MG63 (cell line): ENCODE measurements around the gene CDH19. TPM values are rescaled to one million over a fixed set of nuclear protein-coding genes. Genes with fewer than 3 reads are reported as not detected.

Source experiments
- DNase-seq: peaks from one replicate; pipeline ENCODE4 v3.0.0-alpha.2; 2020
- H3K27me3 ChIP-seq: fragments of 250-450 bp; sonication (Bioruptor Pico); 2 replicates; pipeline ENCODE4 v1.5.1; 2020; ENCODE audit warnings: mild to moderate bottlenecking, moderate library complexity
- H3K36me3 ChIP-seq: fragments of 250-450 bp; sonication (Bioruptor Pico); 2 replicates; pipeline ENCODE4 v1.5.1; 2020; ENCODE audit warnings: mild to moderate bottlenecking, moderate library complexity
- H3K4me3 ChIP-seq: fragments of 250-450 bp; sonication (Bioruptor Pico); 2 replicates; pipeline ENCODE4 v1.5.1; 2020; ENCODE audit warnings: mild to moderate bottlenecking, moderate library complexity
- H3K9me3 ChIP-seq: fragments of 250-450 bp; sonication (Bioruptor Pico); 2 replicates; pipeline ENCODE4 v1.5.1; 2020; ENCODE audit warnings: mild to moderate bottlenecking, moderate library complexity
- total RNA-seq: library from RNA; depleted of rRNA; stranded (reverse); fragments of >200 nt; shearing (Covaris generic); gene quantifications from 2 replicates; pipeline ENCODE4 v1.2.3, GENCODE V29; 2014; ENCODE audit warnings: low replicate concordance; rRNA removed

Gene CDH19, protein sequence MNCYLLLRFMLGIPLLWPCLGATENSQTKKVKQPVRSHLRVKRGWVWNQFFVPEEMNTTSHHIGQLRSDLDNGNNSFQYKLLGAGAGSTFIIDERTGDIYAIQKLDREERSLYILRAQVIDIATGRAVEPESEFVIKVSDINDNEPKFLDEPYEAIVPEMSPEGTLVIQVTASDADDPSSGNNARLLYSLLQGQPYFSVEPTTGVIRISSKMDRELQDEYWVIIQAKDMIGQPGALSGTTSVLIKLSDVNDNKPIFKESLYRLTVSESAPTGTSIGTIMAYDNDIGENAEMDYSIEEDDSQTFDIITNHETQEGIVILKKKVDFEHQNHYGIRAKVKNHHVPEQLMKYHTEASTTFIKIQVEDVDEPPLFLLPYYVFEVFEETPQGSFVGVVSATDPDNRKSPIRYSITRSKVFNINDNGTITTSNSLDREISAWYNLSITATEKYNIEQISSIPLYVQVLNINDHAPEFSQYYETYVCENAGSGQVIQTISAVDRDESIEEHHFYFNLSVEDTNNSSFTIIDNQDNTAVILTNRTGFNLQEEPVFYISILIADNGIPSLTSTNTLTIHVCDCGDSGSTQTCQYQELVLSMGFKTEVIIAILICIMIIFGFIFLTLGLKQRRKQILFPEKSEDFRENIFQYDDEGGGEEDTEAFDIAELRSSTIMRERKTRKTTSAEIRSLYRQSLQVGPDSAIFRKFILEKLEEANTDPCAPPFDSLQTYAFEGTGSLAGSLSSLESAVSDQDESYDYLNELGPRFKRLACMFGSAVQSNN
- not detected in 2 replicates for total RNA-seq

GRCh38 chr18:66603941-66604627, at the start of gene CDH19:
Gene CDH19, minus strand, starts transcription at chr18:66604090. Its CDS starts 31,886 bp downstream, at chr18:66572204.
- no peaks in the 10 kb centered on the region for H3K36me3 ChIP-seq
- H3K9me3 ChIP-seq = no peaks in the 10 kb centered on the region
- H3K27me3 ChIP-seq = no peaks in the 10 kb centered on the region
- no peak for DNase-seq
- H3K4me3 ChIP-seq = no peak within 1 kb of the TSS

DNA sequence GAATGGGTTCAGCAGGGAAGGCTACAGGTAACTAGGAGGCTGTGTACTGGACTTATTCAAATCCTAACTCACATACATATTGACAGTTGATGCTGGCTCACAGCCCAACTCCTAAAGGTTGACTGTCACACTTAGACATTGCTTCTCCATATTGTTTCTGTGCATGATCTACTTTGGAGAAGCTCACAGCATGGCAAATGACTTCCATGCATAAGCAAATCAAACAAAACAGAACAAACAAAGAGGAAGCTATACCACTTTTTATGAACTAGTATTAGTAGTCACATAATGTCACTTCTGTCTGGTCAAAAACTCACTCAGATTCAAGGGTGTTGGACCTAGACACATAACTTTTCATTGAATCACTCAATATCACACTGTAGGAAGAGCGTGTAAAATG, 43.8 kb upstream of the CDH19 start:
- no peaks in the 10 kb centered on the region for H3K36me3 ChIP-seq
- H3K27me3 ChIP-seq = no peaks in the 10 kb centered on the region
- no peaks in the 10 kb centered on the region for H3K9me3 ChIP-seq
- no peak for DNase-seq
- no peak overlapping the region for H3K4me3 ChIP-seq

DNA sequence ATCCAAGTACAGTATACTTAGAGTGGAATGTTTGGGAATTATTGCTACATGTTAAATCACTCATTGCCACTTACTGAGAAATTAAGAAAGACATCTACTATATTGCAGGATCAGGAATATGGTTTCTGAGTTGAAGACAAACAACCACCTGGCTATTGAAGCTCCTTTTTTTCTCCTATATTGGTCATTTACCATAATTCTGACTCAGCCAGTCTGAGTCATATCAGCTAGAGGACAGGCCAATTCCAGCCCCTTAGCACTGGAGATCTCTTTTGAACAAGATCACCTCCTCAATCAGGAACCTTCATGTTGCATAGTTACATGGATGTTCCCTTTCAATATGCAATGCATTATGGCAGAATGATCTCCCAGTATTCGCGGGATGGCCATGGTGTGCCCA, 42.7 kb upstream of the CDH19 start:
- H3K36me3 ChIP-seq = no peaks in the 10 kb centered on the region
- H3K27me3 ChIP-seq = no peaks in the 10 kb centered on the region
- H3K9me3 ChIP-seq = no peaks in the 10 kb centered on the region
- DNase-seq = no peak
- H3K4me3 ChIP-seq = no peak overlapping the region

GRCh38 chr18:66645983-66646382, 42.1 kb upstream of the CDH19 start:
- no peak for DNase-seq
- H3K36me3 ChIP-seq = no peaks in the 10 kb centered on the region
- H3K4me3 ChIP-seq = no peak overlapping the region
- no peaks in the 10 kb centered on the region for H3K9me3 ChIP-seq
- H3K27me3 ChIP-seq = no peaks in the 10 kb centered on the region

- Histone ChIP-seq H3K27me3 (no peaks in the 10 kb centered on the region), H3K4me3 (no peak overlapping the region), H3K36me3 (no peaks in the 10 kb centered on the region), H3K9me3 (no peaks in the 10 kb centered on the region)
- no peak for DNase-seq
These were observed 37.2 kb upstream of the CDH19 start for GRCh38 chr18:66641056-66641455.

DNA sequence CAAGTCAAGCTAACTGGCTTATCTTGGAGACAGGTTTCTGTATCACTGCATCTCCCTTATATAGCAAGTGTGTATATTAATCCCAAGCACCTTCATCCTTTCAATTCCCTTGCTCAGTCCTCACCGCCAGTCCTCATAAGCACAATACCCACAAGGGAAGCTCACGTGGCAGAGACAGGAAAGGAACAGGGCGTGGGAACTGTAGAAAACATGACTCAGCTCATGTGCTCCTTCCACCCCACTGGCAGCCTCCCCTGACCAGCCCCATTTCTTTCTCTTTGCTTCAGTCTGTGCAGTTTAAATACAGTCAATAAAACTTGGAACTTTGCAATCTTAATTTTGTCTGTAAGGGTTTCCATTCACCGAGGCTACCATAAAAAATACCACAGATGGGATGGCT, 36.5 kb upstream of the CDH19 start:
- no peak overlapping the region for H3K4me3 ChIP-seq
- H3K36me3 ChIP-seq = no peaks in the 10 kb centered on the region
- H3K27me3 ChIP-seq = no peaks in the 10 kb centered on the region
- no peaks in the 10 kb centered on the region for H3K9me3 ChIP-seq
- DNase-seq = no peak

DNA sequence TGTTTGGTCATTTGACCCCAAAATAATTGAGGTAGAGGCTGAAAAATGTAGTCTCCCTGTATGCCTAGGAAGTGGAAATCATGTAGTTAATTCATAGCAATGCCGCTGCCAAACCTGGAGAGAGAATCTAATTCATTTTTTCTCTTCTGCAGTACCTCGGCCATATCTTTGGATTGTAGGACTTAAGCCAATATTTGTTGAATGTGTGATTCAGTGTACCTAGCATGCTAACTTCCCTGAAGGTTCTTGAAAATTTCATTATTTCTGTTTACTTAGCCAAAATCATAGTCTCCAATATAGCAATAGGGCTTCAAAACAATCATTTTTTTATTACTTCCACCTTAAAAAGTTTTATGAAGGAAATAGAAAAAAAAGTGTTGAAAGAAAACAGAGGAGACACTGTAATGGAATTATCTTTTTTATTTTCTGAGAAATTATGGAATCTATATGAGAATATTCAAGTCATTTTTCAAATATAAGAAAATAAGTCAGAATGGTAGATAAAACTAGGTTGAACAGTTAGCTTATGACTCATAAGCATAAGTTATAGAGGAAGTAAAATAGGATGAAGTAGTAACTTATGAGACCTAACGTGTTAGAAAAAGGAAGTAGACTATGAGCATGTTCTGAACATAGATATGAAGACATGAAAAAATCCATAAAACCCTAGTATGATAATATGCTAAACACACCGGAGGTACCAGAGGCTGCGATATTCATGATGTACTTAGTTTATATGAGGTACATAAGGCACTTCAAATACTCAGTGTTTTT, 35.2 kb upstream of the CDH19 start:
- Histone ChIP-seq H3K36me3 (no peaks in the 10 kb centered on the region), H3K4me3 (no peak overlapping the region), H3K27me3 (no peaks in the 10 kb centered on the region), H3K9me3 (no peaks in the 10 kb centered on the region)
- no peak for DNase-seq

GRCh38 chr18:66635342-66635741, 31.5 kb upstream of the CDH19 start:
- H3K9me3 ChIP-seq = no peaks in the 10 kb centered on the region
- H3K36me3 ChIP-seq = no peaks in the 10 kb centered on the region
- no peak overlapping the region for H3K4me3 ChIP-seq
- H3K27me3 ChIP-seq = no peaks in the 10 kb centered on the region
- no peak for DNase-seq

- Histone ChIP-seq H3K4me3 (no peak overlapping the region), H3K27me3 (no peaks in the 10 kb centered on the region), H3K36me3 (no peaks in the 10 kb centered on the region), H3K9me3 (no peaks in the 10 kb centered on the region)
- no peak for DNase-seq
These were observed 28.9 kb upstream of the CDH19 start for GRCh38 chr18:66632756-66633155.

- Histone ChIP-seq H3K9me3 (no peaks in the 10 kb centered on the region), H3K4me3 (no peak overlapping the region), H3K36me3 (no peaks in the 10 kb centered on the region), H3K27me3 (no peaks in the 10 kb centered on the region)
- no peak for DNase-seq
These were observed 26.9 kb upstream of the CDH19 start for GRCh38 chr18:66630831-66631230.

DNA sequence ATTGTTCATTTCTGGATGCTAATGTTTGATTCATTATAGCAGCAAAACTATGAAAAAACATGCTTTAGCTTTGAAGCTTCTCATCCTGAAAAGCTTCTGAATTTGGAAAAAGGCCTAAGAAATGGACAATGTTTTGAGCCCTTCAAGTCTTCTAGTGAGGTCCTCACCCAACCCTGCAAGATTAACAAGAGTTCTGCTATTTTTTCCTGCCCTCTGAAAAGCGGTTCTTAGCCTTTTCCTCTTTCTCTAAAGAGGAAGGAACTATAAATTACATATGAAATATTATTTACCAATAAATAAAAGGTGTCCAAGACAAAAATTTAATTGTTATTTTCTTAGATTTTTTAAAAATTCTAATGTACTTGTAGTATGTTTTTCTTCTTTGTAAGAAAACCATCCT, 19.9 kb upstream of the CDH19 start:
- DNase-seq = no peak
- Histone ChIP-seq H3K27me3 (no peaks in the 10 kb centered on the region), H3K4me3 (no peak overlapping the region), H3K9me3 (no peaks in the 10 kb centered on the region), H3K36me3 (no peaks in the 10 kb centered on the region)

DNA sequence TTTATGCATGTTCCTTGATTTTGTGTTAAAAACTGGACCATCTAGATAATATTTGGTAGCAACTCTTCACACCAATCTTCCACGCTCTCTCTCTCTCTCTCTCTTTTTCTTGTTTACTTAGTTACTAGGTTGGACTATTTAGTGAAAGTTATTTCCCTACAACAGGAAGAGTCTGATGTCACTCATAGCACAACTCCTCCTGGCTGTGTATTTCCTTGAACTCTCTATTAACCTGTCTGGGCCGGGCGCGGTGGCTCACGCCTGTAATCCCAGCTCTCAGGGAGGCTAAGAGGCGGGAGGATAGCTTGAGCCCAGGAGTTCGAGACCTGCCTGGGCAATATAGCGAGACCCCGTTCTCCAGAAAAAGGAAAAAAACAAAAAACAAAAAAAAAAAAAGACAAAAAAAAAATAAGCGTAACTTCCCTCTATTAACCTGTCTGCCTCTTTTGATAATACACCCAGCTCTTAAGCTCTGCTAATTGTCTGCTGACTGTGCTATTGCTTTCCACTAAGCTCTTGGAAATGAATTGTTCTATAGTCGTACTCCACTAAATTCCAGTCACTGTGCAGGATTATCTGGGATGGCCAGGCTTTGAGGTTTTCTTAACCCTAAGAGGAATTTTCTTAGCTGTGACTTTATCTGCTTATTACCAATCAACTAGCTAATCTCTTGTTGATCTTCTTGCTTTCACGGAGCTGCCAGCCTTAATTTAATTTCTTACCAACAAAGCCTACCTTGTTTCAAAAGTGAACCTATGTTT, 18.1 kb upstream of the CDH19 start:
- Histone ChIP-seq H3K9me3 (no peaks in the 10 kb centered on the region), H3K27me3 (no peaks in the 10 kb centered on the region), H3K36me3 (no peaks in the 10 kb centered on the region), H3K4me3 (no peak overlapping the region)
- DNase-seq = no peak

- H3K4me3 ChIP-seq = no peak overlapping the region
- DNase-seq = no peak
- no peaks in the 10 kb centered on the region for H3K36me3 ChIP-seq
- H3K9me3 ChIP-seq = no peaks in the 10 kb centered on the region
- no peaks in the 10 kb centered on the region for H3K27me3 ChIP-seq
These were observed 12.7 kb upstream of the CDH19 start for GRCh38 chr18:66616523-66616983.

DNA sequence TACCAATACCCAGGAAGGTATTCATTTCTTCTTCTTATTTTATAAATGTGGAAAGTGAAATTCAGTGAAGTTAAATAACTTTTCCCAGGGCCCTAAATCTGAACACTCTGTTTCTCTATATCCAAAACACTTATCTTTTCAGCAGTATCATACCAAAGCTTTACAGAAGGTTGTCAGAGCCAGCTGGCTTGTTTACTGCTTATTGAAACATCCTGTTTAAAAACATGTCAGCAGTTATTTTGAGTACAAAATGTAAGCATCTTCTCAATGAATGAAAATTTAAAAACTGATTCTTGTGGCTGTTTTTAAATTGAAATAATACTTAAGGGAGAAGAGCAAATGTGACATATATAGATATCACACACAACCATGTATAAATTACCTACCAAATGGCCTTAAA, 11.3 kb upstream of the CDH19 start:
- no peaks in the 10 kb centered on the region for H3K36me3 ChIP-seq

GRCh38 chr18:66607632-66608031, 3.7 kb upstream of the CDH19 start:
- Histone ChIP-seq H3K9me3 (no peaks in the 10 kb centered on the region), H3K27me3 (no peaks in the 10 kb centered on the region), H3K4me3 (no peak overlapping the region), H3K36me3 (no peaks in the 10 kb centered on the region)
- no peak for DNase-seq

More for the DNA sequence above, 11.3 kb upstream of the CDH19 start:
- no peaks in the 10 kb centered on the region for H3K27me3 ChIP-seq
- no peaks in the 10 kb centered on the region for H3K9me3 ChIP-seq
- no peak for DNase-seq
- no peak overlapping the region for H3K4me3 ChIP-seq

DNA sequence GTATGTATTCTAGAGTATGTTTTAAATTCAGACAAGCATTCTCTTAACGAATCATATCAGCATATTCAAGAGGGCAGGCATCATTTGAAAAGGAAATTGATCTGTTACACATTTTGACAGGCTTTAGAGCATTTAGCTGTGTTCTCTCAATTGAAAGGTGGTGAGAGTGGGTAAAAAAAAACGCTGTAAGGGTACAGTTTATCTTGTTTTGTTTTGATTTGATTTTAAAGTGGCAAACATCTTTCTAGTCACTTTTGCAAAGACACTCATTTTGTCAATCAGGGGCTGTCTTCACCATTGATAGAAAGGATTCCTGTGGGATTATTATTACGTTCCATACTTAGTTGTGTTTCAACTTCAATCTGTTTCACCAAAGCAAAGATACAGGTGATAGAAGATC, 2.2 kb downstream of the CDH19 start:
- no peak for DNase-seq
- no peaks in the 10 kb centered on the region for H3K9me3 ChIP-seq
- H3K36me3 ChIP-seq = no peaks in the 10 kb centered on the region
- H3K27me3 ChIP-seq = no peaks in the 10 kb centered on the region
- H3K4me3 ChIP-seq = no peak overlapping the region
